Neural cell (in vitro differentiated cells): ENCODE results near the gene SLC66A2. TPM values are rescaled to one million over a fixed set of nuclear protein-coding genes. Genes with fewer than 3 reads are reported as not detected.

Source experiments
- H2AFZ ChIP-seq: fragments of 200-600, 300-800 bp; sonication (generic), shearing (Covaris generic); 2 replicates; pipeline ENCODE4 v1.6.0; 2014; ENCODE audit warnings: low read depth, mild to moderate bottlenecking, antibody characterized with exemption, low read length, moderate library complexity
- H3F3A ChIP-seq: fragments of 200-600 bp; shearing (Covaris generic); 2 replicates; pipeline ENCODE4 v1.6.1; 2016; ENCODE audit warnings: mild to moderate bottlenecking, moderate library complexity, mixed read lengths, antibody characterized with exemption, low read length; ENCODE audit not compliant: insufficient read depth, poor library complexity, severe bottlenecking
- H3K27ac ChIP-seq: fragments of 200-600, 300-800 bp; sonication (generic), shearing (Covaris generic); 2 replicates; pipeline ENCODE4 v1.5.1; 2014; ENCODE audit warnings: mild to moderate bottlenecking, low read length, moderate library complexity
- H3K27me3 ChIP-seq: fragments of 300-800, 200-600 bp; sonication (generic), shearing (Covaris generic); 2 replicates; pipeline ENCODE4 v1.6.0; 2014; ENCODE audit warnings: mild to moderate bottlenecking, low read depth, low read length, moderate library complexity; ENCODE audit not compliant: insufficient read depth
- H3K36me3 ChIP-seq: fragments of 300-800, 200-600 bp; sonication (generic), shearing (Covaris generic); 2 replicates; pipeline ENCODE4 v1.5.1; 2014; ENCODE audit warnings: mild to moderate bottlenecking, antibody characterized with exemption, low read length, moderate library complexity; ENCODE audit not compliant: insufficient read depth
- H3K4me2 ChIP-seq: fragments of 300-800, 200-600 bp; sonication (generic), shearing (Covaris generic); 2 replicates; pipeline ENCODE4 v1.6.0; 2014; ENCODE audit warnings: mild to moderate bottlenecking, low read length
- H3K4me3 ChIP-seq: fragments of 300-800, 200-600 bp; sonication (generic), shearing (Covaris generic); 2 replicates; pipeline ENCODE4 v1.5.1; 2014; ENCODE audit warnings: mild to moderate bottlenecking, low read length, moderate library complexity
- H3K79me2 ChIP-seq: fragments of 200-600 bp; shearing (Covaris generic); replicated peaks from 2 replicates; pipeline ENCODE4 v1.6.0; 2014; ENCODE audit warnings: mild to moderate bottlenecking, low read length, moderate library complexity; ENCODE audit not compliant: insufficient read depth
- H3K9ac ChIP-seq: fragments of 300-800, 200-600 bp; sonication (generic), shearing (Covaris generic); 2 replicates; pipeline ENCODE4 v1.6.1; 2016; ENCODE audit warnings: mild to moderate bottlenecking, low read length, mixed read lengths
- H3K9me2 ChIP-seq: fragments of 200-600 bp; shearing (Covaris generic); 2 replicates; pipeline ENCODE4 v1.6.1; 2016; ENCODE audit warnings: mild to moderate bottlenecking, low read length, mixed read lengths; ENCODE audit not compliant: insufficient read depth
- H3K9me3 ChIP-seq: fragments of 200-600, 300-800 bp; sonication (generic), shearing (Covaris generic); 2 replicates; pipeline ENCODE4 v1.6.1; 2016; ENCODE audit warnings: mild to moderate bottlenecking, mixed run types, low read length, moderate library complexity, mixed read lengths
- H4K20me1 ChIP-seq: fragments of 200-600 bp; shearing (Covaris generic); 2 replicates; pipeline ENCODE4 v1.6.1; 2016; ENCODE audit warnings: mild to moderate bottlenecking, mixed run types; ENCODE audit not compliant: insufficient read depth
- EP300 ChIP-seq: fragments of 450-650 bp; conservative IDR thresholded peaks from 2 replicates; pipeline ENCODE4 v1.6.1; 2014; ENCODE audit warnings: antibody characterized with exemption, mild to moderate bottlenecking, moderate library complexity; ENCODE audit not compliant: poor library complexity, severe bottlenecking
- EZH2 ChIP-seq: fragments of 200-600, 300-800 bp; shearing (Covaris generic), sonication (generic); IDR thresholded peaks from 2 replicates; pipeline ENCODE4 v1.6.1; 2014; ENCODE audit warnings: antibody characterized with exemption, low read length, borderline replicate concordance, mild to moderate bottlenecking; ENCODE audit not compliant: insufficient read depth, poor library complexity, severe bottlenecking
- MXI1 ChIP-seq: fragments of 450-650 bp; conservative IDR thresholded peaks from 2 replicates; pipeline ENCODE4 v1.6.1; 2014; ENCODE audit warnings: antibody characterized with exemption, mild to moderate bottlenecking; ENCODE audit not compliant: poor library complexity, severe bottlenecking
- POLR2AphosphoS5 ChIP-seq: IDR thresholded peaks from 2 replicates; pipeline ENCODE4 v1.6.1; 2012
- RAD21 ChIP-seq: fragments of 450-650 bp; conservative IDR thresholded peaks from 2 replicates; pipeline ENCODE4 v1.6.1; 2014; ENCODE audit warnings: antibody characterized with exemption, mild to moderate bottlenecking, moderate library complexity
- SMC3 ChIP-seq: fragments of 450-650 bp; conservative IDR thresholded peaks from 2 replicates; pipeline ENCODE4 v1.6.1; 2014; ENCODE audit warnings: antibody characterized with exemption, mild to moderate bottlenecking, moderate library complexity; ENCODE audit not compliant: poor library complexity
- TAF1 ChIP-seq: IDR thresholded peaks from 2 replicates; pipeline ENCODE4 v1.6.1; 2012; ENCODE audit warnings: low read depth
- polyA plus RNA-seq: library from polyadenylated mRNA; depleted of rRNA; stranded (reverse); fragments of >200 nt; gene quantifications from 2 replicates; pipeline ENCODE4 v1.2.3, GENCODE V29; 2014
- TF ChIP-seq, protein P1 (sequence below): IDR thresholded peaks from 2 replicates; pipeline ENCODE4 v1.6.1; 2012; ENCODE audit warnings: borderline replicate concordance
- TF ChIP-seq, protein P2 (sequence below): fragments of 450-650 bp; IDR thresholded peaks from 2 replicates; pipeline ENCODE4 v1.5.1; 2014; ENCODE audit warnings: antibody characterized with exemption, mild to moderate bottlenecking, moderate library complexity; ENCODE audit not compliant: poor library complexity, severe bottlenecking

SLC66A2 gene
- polyA plus RNA-seq, 1 donor from 2014 or later = 66.7 TPM

DNA sequence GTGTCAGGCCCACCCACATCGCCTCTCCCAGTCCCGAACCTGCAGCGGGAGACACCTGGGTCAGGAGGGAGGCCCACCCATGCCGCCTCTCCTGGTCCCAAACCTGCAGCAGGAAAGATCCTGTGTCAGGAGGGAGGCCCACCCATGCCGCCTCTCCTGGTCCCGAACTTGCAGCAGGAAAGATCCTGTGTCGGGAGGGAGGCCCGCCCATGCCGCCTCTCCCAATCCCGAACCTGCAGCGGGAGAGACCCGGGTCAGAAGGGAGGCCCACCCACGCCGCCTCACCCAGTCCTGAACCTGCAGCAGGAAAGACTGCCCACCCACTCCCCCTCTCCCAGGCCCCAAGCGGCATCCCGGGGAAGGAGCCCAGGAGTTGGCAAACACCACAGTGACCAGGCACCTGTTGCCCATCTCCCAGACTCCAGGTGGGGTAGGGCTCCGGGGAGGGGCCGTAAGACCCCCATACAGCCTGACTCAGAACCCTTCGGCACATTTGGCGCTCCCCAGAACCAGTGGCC lies 7.8 kb downstream of the SLC66A2 start:
- TF ChIP-seq TAF1 (no peak), EZH2 (no peak), RAD21 (no peak), MXI1 (no peak)
- TF ChIP-seq, protein P1, sequence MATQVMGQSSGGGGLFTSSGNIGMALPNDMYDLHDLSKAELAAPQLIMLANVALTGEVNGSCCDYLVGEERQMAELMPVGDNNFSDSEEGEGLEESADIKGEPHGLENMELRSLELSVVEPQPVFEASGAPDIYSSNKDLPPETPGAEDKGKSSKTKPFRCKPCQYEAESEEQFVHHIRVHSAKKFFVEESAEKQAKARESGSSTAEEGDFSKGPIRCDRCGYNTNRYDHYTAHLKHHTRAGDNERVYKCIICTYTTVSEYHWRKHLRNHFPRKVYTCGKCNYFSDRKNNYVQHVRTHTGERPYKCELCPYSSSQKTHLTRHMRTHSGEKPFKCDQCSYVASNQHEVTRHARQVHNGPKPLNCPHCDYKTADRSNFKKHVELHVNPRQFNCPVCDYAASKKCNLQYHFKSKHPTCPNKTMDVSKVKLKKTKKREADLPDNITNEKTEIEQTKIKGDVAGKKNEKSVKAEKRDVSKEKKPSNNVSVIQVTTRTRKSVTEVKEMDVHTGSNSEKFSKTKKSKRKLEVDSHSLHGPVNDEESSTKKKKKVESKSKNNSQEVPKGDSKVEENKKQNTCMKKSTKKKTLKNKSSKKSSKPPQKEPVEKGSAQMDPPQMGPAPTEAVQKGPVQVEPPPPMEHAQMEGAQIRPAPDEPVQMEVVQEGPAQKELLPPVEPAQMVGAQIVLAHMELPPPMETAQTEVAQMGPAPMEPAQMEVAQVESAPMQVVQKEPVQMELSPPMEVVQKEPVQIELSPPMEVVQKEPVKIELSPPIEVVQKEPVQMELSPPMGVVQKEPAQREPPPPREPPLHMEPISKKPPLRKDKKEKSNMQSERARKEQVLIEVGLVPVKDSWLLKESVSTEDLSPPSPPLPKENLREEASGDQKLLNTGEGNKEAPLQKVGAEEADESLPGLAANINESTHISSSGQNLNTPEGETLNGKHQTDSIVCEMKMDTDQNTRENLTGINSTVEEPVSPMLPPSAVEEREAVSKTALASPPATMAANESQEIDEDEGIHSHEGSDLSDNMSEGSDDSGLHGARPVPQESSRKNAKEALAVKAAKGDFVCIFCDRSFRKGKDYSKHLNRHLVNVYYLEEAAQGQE = no peak
- Histone ChIP-seq H3K27ac (no peak overlapping the region), H3K9me3 (no peaks in the 10 kb centered on the region), H3F3A (no peaks in the 10 kb centered on the region), H3K4me2 (no peak overlapping the region), H4K20me1 (no peaks in the 10 kb centered on the region), H2AFZ (no peak overlapping the region), H3K4me3 (no peak overlapping the region), H3K9me2 (no peaks in the 10 kb centered on the region), H3K36me3 (peaks cover 6% of the 10 kb centered on the region), H3K27me3 (no peaks in the 10 kb centered on the region), H3K79me2 (peaks cover 24% of the 10 kb centered on the region), H3K9ac (no peak overlapping the region)

DNA sequence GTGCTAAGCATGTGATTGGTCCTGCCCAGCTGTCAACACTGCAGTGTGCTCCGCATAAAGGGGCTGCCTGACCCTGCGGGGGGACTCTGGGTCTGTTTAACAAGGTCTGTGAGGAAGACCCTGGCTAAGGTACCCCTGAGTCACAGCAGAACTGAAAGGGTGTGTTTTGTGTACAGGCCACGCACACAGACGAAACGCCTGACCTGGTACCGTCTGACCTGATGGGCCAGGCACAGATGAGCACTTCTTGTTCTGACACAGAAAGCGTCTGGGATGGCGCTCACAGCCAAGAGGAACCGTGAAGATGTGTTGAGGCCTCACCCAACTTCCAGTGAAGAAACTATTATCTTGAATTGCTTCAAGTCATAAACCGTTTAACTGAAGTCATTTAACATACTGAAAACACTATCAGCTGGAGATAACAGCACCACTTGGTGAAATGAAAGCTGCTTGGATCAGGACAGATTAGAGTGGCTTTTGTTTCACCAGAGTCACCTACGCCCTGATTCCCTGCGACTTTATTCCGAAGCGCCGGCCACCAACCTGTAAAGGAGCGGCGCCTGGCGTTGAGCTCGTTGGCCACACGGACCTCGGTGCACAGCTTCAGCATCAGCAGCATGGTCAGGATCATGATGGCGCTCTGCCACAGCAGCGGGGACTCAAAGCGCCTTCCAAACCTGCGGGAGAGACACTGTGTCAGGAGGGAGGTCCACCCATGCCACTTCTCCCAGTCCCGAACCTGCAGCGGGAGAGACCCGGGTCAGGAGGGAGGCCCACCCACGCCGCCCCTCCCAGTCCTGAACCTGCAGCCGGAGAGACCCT lies 8.5 kb downstream of the SLC66A2 start:
- no peak overlapping the region for H3K27ac ChIP-seq
- no peak overlapping the region for H3K9ac ChIP-seq
- peaks cover 6% of the 10 kb centered on the region for H3K36me3 ChIP-seq
- no peak overlapping the region for H2AFZ ChIP-seq
- H3K4me3 ChIP-seq = no peak overlapping the region
- H3K79me2 ChIP-seq = peaks cover 21% of the 10 kb centered on the region
- no peak overlapping the region for H3K4me2 ChIP-seq
- H3F3A ChIP-seq = no peaks in the 10 kb centered on the region
- no peak for TF ChIP-seq EZH2
- no peaks in the 10 kb centered on the region for H4K20me1 ChIP-seq
- H3K9me2 ChIP-seq = no peaks in the 10 kb centered on the region
- H3K9me3 ChIP-seq = peaks cover 3% of the 10 kb centered on the region
- no peaks in the 10 kb centered on the region for H3K27me3 ChIP-seq

DNA sequence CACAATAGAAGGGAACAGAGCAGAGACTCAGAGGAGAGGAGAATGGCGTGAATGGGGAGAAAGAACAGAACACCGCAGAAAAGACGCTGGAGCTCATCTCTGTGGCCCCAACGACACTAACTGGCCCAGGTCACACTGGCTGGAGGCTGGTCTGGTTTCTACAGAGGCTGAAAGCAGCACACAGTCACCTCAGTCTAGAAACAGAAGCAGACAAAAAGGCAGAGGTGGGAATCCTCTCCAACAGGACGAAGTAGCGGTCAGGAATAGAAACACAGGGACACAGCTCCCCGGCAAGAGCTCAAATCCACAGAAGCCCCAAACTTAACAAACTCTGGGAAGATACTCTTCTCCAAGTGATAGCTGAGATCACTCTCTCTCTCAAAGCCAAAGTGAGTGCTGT lies 9.2 kb downstream of the SLC66A2 start:
- Histone ChIP-seq H3K27ac (no peak overlapping the region), H3F3A (no peaks in the 10 kb centered on the region), H3K27me3 (no peaks in the 10 kb centered on the region), H3K9ac (no peak overlapping the region), H3K4me2 (no peak overlapping the region), H3K9me3 (peaks cover 10% of the 10 kb centered on the region), H3K36me3 (peaks cover 6% of the 10 kb centered on the region), H3K9me2 (no peaks in the 10 kb centered on the region), H3K4me3 (no peak overlapping the region), H3K79me2 (peaks cover 25% of the 10 kb centered on the region), H2AFZ (no peak overlapping the region), H4K20me1 (no peaks in the 10 kb centered on the region)
- no peak for TF ChIP-seq SMC3
- TF ChIP-seq, protein P1 = no peak
- no peak for TF ChIP-seq POLR2AphosphoS5
- no peak for TF ChIP-seq EP300
- TF ChIP-seq, protein P2, sequence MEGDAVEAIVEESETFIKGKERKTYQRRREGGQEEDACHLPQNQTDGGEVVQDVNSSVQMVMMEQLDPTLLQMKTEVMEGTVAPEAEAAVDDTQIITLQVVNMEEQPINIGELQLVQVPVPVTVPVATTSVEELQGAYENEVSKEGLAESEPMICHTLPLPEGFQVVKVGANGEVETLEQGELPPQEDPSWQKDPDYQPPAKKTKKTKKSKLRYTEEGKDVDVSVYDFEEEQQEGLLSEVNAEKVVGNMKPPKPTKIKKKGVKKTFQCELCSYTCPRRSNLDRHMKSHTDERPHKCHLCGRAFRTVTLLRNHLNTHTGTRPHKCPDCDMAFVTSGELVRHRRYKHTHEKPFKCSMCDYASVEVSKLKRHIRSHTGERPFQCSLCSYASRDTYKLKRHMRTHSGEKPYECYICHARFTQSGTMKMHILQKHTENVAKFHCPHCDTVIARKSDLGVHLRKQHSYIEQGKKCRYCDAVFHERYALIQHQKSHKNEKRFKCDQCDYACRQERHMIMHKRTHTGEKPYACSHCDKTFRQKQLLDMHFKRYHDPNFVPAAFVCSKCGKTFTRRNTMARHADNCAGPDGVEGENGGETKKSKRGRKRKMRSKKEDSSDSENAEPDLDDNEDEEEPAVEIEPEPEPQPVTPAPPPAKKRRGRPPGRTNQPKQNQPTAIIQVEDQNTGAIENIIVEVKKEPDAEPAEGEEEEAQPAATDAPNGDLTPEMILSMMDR = no peak
- no peak for TF ChIP-seq MXI1
